ENCODE data around the gene ANO8.

The ANO8 gene

GRCh38 chr19:17325881-17326594 is 8.6 kb downstream of the ANO8 start:
- Histone ChIP-seq H3K4me3 (ENCODE audit: low read length) (peak overlapping the region; percentile 30), H3K9me3 (ENCODE audit: control insufficient read depth, low read length) (no peaks in the 10 kb centered on the region), H3K27me3 (replicated peaks; ENCODE audit: control insufficient read depth, insufficient read depth, low read length) (no peaks in the 10 kb centered on the region), H3K4me1 (ENCODE audit: control insufficient read depth, insufficient read depth, low read length) (peaks cover 37% of the 10 kb centered on the region), H3K36me3 (ENCODE audit: control insufficient read depth, insufficient read depth, low read length, severe bottlenecking) (peaks cover 12% of the 10 kb centered on the region), H3K9ac (ENCODE audit: low read length) (peak overlapping the region; percentile 15)
- DNase-seq (ENCODE audit: low read depth), result no peak

- Histone ChIP-seq H3K4me3 (ENCODE audit: low read length) (no peak overlapping the region), H3K36me3 (ENCODE audit: control insufficient read depth, insufficient read depth, low read length, severe bottlenecking) (peaks cover 21% of the 10 kb centered on the region), H3K9ac (ENCODE audit: low read length) (no peak overlapping the region), H3K27me3 (replicated peaks; ENCODE audit: control insufficient read depth, insufficient read depth, low read length) (no peaks in the 10 kb centered on the region), H3K9me3 (ENCODE audit: control insufficient read depth, low read length) (no peaks in the 10 kb centered on the region), H3K4me1 (ENCODE audit: control insufficient read depth, insufficient read depth, low read length) (peaks cover 37% of the 10 kb centered on the region)
- DNase-seq (ENCODE audit: low read depth), result no peak
Observed at GRCh38 chr19:17325133-17325532, 9.5 kb downstream of the ANO8 start.

- no peaks in the 10 kb centered on the region for H3K27me3 ChIP-seq (replicated peaks; ENCODE audit: control insufficient read depth, insufficient read depth, low read length)
- H3K36me3 ChIP-seq (ENCODE audit: control insufficient read depth, insufficient read depth, low read length, severe bottlenecking), result peaks cover 27% of the 10 kb centered on the region
- no peak overlapping the region for H3K9ac ChIP-seq (ENCODE audit: low read length)
- no peak for DNase-seq (ENCODE audit: low read depth)
- peaks cover 37% of the 10 kb centered on the region for H3K4me1 ChIP-seq (ENCODE audit: control insufficient read depth, insufficient read depth, low read length)
- H3K4me3 ChIP-seq (ENCODE audit: low read length), result no peak overlapping the region
- H3K9me3 ChIP-seq (ENCODE audit: control insufficient read depth, low read length), result no peaks in the 10 kb centered on the region
Observed at GRCh38 chr19:17324357-17325114, 10.1 kb downstream of the ANO8 start.

GRCh38 chr19:17323964-17324332 is 10.7 kb downstream of the ANO8 start:
- no peak for DNase-seq (ENCODE audit: low read depth)
- no peak overlapping the region for H3K9ac ChIP-seq (ENCODE audit: low read length)
- no peak overlapping the region for H3K4me3 ChIP-seq (ENCODE audit: low read length)
- peaks cover 33% of the 10 kb centered on the region for H3K36me3 ChIP-seq (ENCODE audit: control insufficient read depth, insufficient read depth, low read length, severe bottlenecking)
- no peaks in the 10 kb centered on the region for H3K9me3 ChIP-seq (ENCODE audit: control insufficient read depth, low read length)
- H3K4me1 ChIP-seq (ENCODE audit: control insufficient read depth, insufficient read depth, low read length), result peaks cover 37% of the 10 kb centered on the region
- no peaks in the 10 kb centered on the region for H3K27me3 ChIP-seq (replicated peaks; ENCODE audit: control insufficient read depth, insufficient read depth, low read length)

GRCh38 chr19:17323300-17323963 is 11.2 kb downstream of the ANO8 start:
- DNase-seq (ENCODE audit: low read depth), result no peak
- Histone ChIP-seq H3K36me3 (ENCODE audit: control insufficient read depth, insufficient read depth, low read length, severe bottlenecking) (peaks cover 33% of the 10 kb centered on the region), H3K4me1 (ENCODE audit: control insufficient read depth, insufficient read depth, low read length) (peaks cover 37% of the 10 kb centered on the region), H3K27me3 (replicated peaks; ENCODE audit: control insufficient read depth, insufficient read depth, low read length) (no peaks in the 10 kb centered on the region), H3K4me3 (ENCODE audit: low read length) (no peak overlapping the region), H3K9ac (ENCODE audit: low read length) (peak overlapping the region; percentile 69), H3K9me3 (ENCODE audit: control insufficient read depth, low read length) (no peaks in the 10 kb centered on the region)

GRCh38 chr19:17322854-17323253 is 11.8 kb downstream of the ANO8 start:
- Histone ChIP-seq H3K9me3 (ENCODE audit: control insufficient read depth, low read length) (no peaks in the 10 kb centered on the region), H3K4me3 (ENCODE audit: low read length) (no peak overlapping the region), H3K4me1 (ENCODE audit: control insufficient read depth, insufficient read depth, low read length) (peaks cover 37% of the 10 kb centered on the region), H3K36me3 (ENCODE audit: control insufficient read depth, insufficient read depth, low read length, severe bottlenecking) (peaks cover 33% of the 10 kb centered on the region), H3K27me3 (replicated peaks; ENCODE audit: control insufficient read depth, insufficient read depth, low read length) (no peaks in the 10 kb centered on the region), H3K9ac (ENCODE audit: low read length) (peak overlapping the region; percentile 69)
- DNase-seq (ENCODE audit: low read depth), result no peak

GRCh38 chr19:17321655-17322489 is 12.8 kb downstream of the ANO8 start:
- H3K4me1 ChIP-seq (ENCODE audit: control insufficient read depth, insufficient read depth, low read length), result peaks cover 34% of the 10 kb centered on the region
- H3K9me3 ChIP-seq (ENCODE audit: control insufficient read depth, low read length), result no peaks in the 10 kb centered on the region
- peaks cover 33% of the 10 kb centered on the region for H3K36me3 ChIP-seq (ENCODE audit: control insufficient read depth, insufficient read depth, low read length, severe bottlenecking)
- no peaks in the 10 kb centered on the region for H3K27me3 ChIP-seq (replicated peaks; ENCODE audit: control insufficient read depth, insufficient read depth, low read length)
- no peak overlapping the region for H3K4me3 ChIP-seq (ENCODE audit: low read length)
- DNase-seq (ENCODE audit: low read depth), result no peak
- H3K9ac ChIP-seq (ENCODE audit: low read length), result peak overlapping the region; percentile 69

GRCh38 chr19:17320435-17320834 is 14.2 kb downstream of the ANO8 start:
- Histone ChIP-seq H3K36me3 (ENCODE audit: control insufficient read depth, insufficient read depth, low read length, severe bottlenecking) (peaks cover 40% of the 10 kb centered on the region), H3K4me1 (ENCODE audit: control insufficient read depth, insufficient read depth, low read length) (peaks cover 20% of the 10 kb centered on the region), H3K4me3 (ENCODE audit: low read length) (no peak overlapping the region), H3K27me3 (replicated peaks; ENCODE audit: control insufficient read depth, insufficient read depth, low read length) (no peaks in the 10 kb centered on the region), H3K9me3 (ENCODE audit: control insufficient read depth, low read length) (no peaks in the 10 kb centered on the region), H3K9ac (ENCODE audit: low read length) (no peak overlapping the region)
- no peak for DNase-seq (ENCODE audit: low read depth)

- Histone ChIP-seq H3K27me3 (replicated peaks; ENCODE audit: control insufficient read depth, insufficient read depth, low read length) (no peaks in the 10 kb centered on the region), H3K4me1 (ENCODE audit: control insufficient read depth, insufficient read depth, low read length) (peaks cover 16% of the 10 kb centered on the region), H3K9ac (ENCODE audit: low read length) (no peak overlapping the region), H3K4me3 (ENCODE audit: low read length) (no peak overlapping the region), H3K36me3 (ENCODE audit: control insufficient read depth, insufficient read depth, low read length, severe bottlenecking) (peaks cover 46% of the 10 kb centered on the region), H3K9me3 (ENCODE audit: control insufficient read depth, low read length) (no peaks in the 10 kb centered on the region)
- no peak for DNase-seq (ENCODE audit: low read depth)
Observed at GRCh38 chr19:17319473-17320238, 15.0 kb downstream of the ANO8 start.

GRCh38 chr19:17318966-17319365 is 15.7 kb downstream of the ANO8 start:
- no peak overlapping the region for H3K4me3 ChIP-seq (ENCODE audit: low read length)
- no peak for DNase-seq (ENCODE audit: low read depth)
- no peak overlapping the region for H3K9ac ChIP-seq (ENCODE audit: low read length)
- H3K36me3 ChIP-seq (ENCODE audit: control insufficient read depth, insufficient read depth, low read length, severe bottlenecking), result peaks cover 53% of the 10 kb centered on the region
- H3K4me1 ChIP-seq (ENCODE audit: control insufficient read depth, insufficient read depth, low read length), result peaks cover 16% of the 10 kb centered on the region
- no peaks in the 10 kb centered on the region for H3K9me3 ChIP-seq (ENCODE audit: control insufficient read depth, low read length)
- H3K27me3 ChIP-seq (replicated peaks; ENCODE audit: control insufficient read depth, insufficient read depth, low read length), result no peaks in the 10 kb centered on the region
